Activated effector memory CD4-positive, alpha-beta T cell treated with anti-CD3 and anti-CD28 coated beads, Interleukin-2, amount 50 U/mL, for 16 hours (primary cell): ENCODE data around the gene MBD1.
"Not testable (repeated sequence)": the region's sequence is repeated elsewhere in the genome, so short reads cannot be mapped to it uniquely, and the experiment has no call there.

Experiments used
- DNase-seq: peaks from one replicate; pipeline ENCODE4 v3.0.0-alpha.2; 2020

The MBD1 gene

DNA sequence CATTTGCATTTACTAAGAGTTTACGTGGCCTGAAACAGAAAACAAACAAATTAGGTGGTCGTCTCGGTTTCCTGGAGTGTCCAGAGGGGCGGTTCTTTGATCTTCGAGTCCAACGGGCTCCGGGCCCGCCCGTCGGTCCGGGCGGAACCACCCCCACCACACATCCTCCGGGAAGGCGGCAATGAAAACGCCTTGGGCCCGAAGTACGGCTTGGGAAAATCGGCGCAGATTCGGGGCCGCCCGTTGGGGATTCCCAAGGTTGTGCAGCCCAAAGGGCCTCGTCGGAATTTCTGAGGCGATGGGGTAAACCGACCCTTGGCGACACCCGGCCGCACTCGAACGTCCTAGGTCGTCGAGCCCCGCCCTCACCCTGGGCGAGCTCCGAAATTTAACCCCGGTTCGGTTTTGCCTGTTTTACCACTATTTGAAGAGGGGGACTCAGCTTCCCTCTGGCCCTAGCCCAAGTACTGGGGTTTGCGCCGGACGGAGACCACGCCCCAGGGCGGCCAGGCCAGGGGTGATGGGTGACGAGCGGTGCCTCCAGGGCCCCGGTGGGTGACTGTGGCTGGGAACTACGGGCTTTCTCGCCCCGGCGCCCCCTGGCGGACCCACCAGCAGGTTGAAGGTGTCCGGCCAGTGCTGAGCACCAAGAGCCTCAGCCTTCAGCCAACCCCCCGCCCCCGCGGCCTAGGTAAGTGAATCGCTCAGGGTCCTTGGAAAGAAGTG lies 13.1 kb downstream of the MBD1 start:
- peak; percentile 93 for DNase-seq

GRCh38 chr18:50266248-50266704 lies 15.0 kb downstream of the MBD1 start, which contains the start of gene CFAP53:
CFAP53 (minus strand) TSS chr18:50266495; CDS start chr18:50266404, 91 bp downstream.
- DNase-seq, result peak; percentile 94

DNA sequence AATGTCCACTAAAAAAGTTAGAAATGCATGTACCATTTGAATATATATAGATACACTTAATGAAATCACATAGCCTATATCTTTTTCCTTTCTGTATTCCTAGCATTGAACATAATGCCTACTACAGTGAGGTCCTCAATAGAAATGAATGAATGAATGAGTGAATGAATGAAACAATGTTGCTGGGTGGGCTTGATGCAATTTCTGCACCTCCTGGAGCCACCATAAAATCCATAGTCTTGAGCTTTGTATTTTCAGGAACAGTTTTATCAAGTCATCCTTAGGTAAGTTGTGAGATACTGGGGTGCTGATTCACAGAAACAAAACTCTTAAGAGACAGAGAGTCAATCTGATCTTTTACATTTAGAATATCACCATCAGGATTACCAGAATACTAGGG lies 18.3 kb downstream of the MBD1 start:
- DNase-seq, result no peak

DNA sequence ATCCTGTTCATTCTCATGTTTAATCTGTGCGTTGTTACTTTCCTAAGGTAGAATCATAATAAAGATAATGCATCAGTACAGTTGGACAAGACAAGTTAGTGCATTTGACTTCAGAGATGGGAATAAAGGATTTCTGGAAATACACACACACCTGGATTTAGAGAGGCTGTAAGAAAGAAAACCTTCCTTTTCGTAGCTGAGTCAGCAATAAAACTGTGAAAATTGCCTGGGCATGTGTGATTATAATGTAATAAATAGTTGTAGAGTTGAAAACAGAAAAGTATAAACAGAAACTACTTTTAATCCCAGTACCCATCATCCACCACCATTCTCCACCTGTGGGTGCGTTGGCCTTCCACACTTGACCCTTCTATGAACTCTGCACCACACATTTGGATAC lies 30.4 kb downstream of the MBD1 start:
- DNase-seq, result no peak

GRCh38 chr18:50249576-50249975 lies 31.7 kb downstream of the MBD1 start:
- DNase-seq, result no peak

DNA sequence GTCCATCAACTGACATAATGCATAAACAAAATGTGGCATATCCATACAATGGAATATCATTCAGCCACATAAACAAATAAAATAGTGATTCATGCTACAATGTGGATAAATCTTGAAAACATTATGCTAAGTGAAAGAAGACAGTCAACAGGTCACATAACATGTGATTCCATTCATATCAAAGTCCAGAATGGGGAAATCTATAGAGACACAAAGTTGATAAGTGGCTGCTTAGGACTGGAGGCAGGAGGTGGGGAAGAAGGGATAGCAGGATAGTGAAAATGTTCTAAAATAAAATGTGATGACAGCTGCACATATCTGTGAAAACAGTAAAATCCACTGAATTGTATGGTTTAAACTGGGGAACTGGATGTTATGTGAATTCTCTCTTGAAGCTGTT lies 33.8 kb downstream of the MBD1 start:
- DNase-seq, result no peak

GRCh38 chr18:50241768-50242167 lies 39.6 kb downstream of the MBD1 start:
- DNase-seq, result not testable (repeated sequence)

- no peak for DNase-seq
Measured at GRCh38 chr18:50240080-50240563, 41.2 kb downstream of the MBD1 start.

GRCh38 chr18:50232419-50232818 lies 48.9 kb downstream of the MBD1 start:
- DNase-seq, result no peak

- no peak for DNase-seq
Measured at GRCh38 chr18:50231621-50232020, 49.7 kb downstream of the MBD1 start.

GRCh38 chr18:50220249-50220648 lies 61.1 kb downstream of the MBD1 start:
- not testable (repeated sequence) for DNase-seq
